Muscle layer of colon (tissue), 2 donors: ENCODE results near the gene CTDNEP1.

ENCODE experiments used
- H3K27ac ChIP-seq: one replicate; pipeline ENCODE4 v1.7.0; 2013; ENCODE audit warnings: low read depth, mild to moderate bottlenecking, low read length, moderate library complexity
- H3K27me3 ChIP-seq, 2 donors: one replicate each; pipeline ENCODE4 v1.7.0; 2013; ENCODE audit warnings: low read length in 2 of 2, mild to moderate bottlenecking in 2 of 2; ENCODE audit not compliant: insufficient read depth in 2 of 2, control insufficient read depth in 1 of 2
- H3K36me3 ChIP-seq: one replicate; pipeline ENCODE4 v1.7.0; 2013; ENCODE audit warnings: mild to moderate bottlenecking, low read length; ENCODE audit not compliant: insufficient read depth
- H3K4me1 ChIP-seq: one replicate; pipeline ENCODE4 v1.7.0; 2013; ENCODE audit warnings: mild to moderate bottlenecking, low read length; ENCODE audit not compliant: insufficient read depth
- H3K4me3 ChIP-seq, 2 donors: one replicate each; pipeline ENCODE4 v1.7.0; 2013; ENCODE audit warnings: low read length in 2 of 2, low read depth in 1 of 2, mild to moderate bottlenecking in 1 of 2, moderate library complexity in 1 of 2
- H3K9ac ChIP-seq: one replicate; pipeline ENCODE4 v1.7.0; 2013; ENCODE audit warnings: low read length
- H3K9me3 ChIP-seq: one replicate; pipeline ENCODE4 v1.7.0; 2013; ENCODE audit warnings: mild to moderate bottlenecking, low read length
- donor health status: abdominal sarcoma.
- donor health status: Adenocarcinoma of cecum.

CTDNEP1 gene

DNA sequence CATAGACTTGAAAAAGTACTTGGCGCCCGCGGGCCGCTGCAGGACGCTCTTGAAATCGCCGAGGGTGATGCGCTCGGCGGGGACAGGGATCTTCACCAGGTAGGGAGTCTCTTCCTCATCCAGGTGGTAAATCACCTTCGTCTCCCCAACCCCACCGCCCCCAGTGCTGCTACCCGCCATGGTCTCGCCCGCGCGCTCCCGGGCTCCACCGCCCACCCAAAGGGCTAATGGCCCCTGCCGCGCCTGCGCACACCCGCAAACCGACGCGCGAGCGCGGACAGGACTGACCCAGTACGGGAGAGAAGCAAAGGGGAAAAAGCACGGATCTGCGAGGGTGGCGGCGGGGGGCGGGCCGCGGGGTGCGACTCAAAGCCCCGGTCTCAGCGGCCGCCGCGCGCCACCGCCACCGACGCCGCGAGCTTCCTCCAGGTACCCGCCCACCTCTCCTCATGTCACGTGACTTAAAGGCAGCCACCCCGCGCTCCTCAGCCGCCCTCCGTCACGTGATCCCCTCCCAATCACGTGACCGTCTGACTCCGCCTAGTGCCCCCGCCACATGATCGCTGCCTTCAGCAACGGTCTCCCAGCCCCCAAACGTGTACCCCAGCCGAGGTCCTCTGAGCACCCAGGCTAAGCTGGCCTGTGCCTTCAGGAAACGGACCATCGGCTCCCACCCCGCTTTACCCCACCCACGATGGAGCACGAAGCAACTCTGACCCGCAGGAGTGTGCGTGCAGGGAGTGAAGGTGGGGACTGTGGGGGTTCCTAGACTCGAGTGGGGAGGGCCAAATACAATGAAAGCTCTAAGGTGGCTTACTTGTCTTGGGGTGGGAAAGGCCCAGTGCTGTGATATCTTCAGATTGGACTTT lies 17.2 kb downstream of the CTDNEP1 start, which contains the start of gene DVL2:
TSS of gene DVL2 (minus strand) at position 435 of the 869 bp plus-strand sequence. CDS start at position 180, 255 bp downstream.
- H3K36me3 ChIP-seq, result peaks cover 35% of the 10 kb centered on the region
- H3K4me3 ChIP-seq, result peak within 1 kb of the TSS; percentile 51 to 75
- no peaks in the 10 kb centered on the region for H3K27me3 ChIP-seq
- H3K4me1 ChIP-seq, result peaks cover 37% of the 10 kb centered on the region
- no peaks in the 10 kb centered on the region for H3K9me3 ChIP-seq
- peak within 1 kb of the TSS; percentile 87 for H3K27ac ChIP-seq
- H3K9ac ChIP-seq, result peak within 1 kb of the TSS; percentile 23

DNA sequence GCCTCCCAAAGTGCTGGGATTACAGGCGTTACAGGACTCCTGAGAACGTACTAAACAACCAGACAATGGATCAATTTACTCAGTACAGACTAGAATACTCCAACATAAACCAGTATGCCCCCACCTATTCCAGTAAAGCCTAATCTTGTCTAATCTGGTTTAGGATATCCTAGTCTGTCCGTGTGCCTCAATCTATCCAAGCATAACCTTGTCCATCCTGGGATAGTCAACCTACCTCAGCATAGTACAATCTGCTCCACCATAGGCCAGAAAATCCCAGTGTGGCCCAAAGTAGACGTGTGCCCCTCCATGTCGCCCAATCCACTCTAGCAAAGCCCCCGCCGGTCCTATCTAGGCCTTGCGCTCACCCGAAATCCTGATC lies 17.8 kb downstream of the CTDNEP1 start:
- H3K4me1 ChIP-seq, result peaks cover 37% of the 10 kb centered on the region
- H3K27ac ChIP-seq, result peak overlapping the region; percentile 87
- H3K9ac ChIP-seq, result peak overlapping the region; percentile 23
- H3K9me3 ChIP-seq, result no peaks in the 10 kb centered on the region
- no peaks in the 10 kb centered on the region for H3K27me3 ChIP-seq
- H3K36me3 ChIP-seq, result peaks cover 41% of the 10 kb centered on the region
- peak overlapping the region; percentile 51 to 75 for H3K4me3 ChIP-seq

DNA sequence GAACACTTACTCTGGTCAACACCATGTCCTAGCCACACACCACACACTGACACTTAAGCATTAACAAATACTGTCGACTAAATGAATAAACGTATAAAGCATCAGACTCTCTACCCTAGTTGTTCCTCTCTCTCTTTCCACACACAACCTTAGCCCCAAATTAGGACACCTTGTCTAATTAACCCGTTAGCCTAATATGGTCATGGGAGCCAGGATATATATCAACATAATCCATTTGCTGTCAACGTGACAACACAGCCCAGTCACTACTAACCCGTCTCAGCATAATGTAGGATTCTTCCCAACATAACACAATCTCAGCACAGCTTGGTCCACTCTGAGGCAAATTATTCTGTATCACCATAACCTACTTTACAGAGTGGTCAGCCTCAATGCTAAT lies 19.4 kb downstream of the CTDNEP1 start:
- no peak overlapping the region for H3K27ac ChIP-seq
- peaks cover 57% of the 10 kb centered on the region for H3K36me3 ChIP-seq
- H3K9ac ChIP-seq, result no peak overlapping the region
- no peaks in the 10 kb centered on the region for H3K27me3 ChIP-seq
- H3K9me3 ChIP-seq, result no peaks in the 10 kb centered on the region
- peaks cover 33% of the 10 kb centered on the region for H3K4me1 ChIP-seq
- H3K4me3 ChIP-seq, result no peak overlapping the region

DNA sequence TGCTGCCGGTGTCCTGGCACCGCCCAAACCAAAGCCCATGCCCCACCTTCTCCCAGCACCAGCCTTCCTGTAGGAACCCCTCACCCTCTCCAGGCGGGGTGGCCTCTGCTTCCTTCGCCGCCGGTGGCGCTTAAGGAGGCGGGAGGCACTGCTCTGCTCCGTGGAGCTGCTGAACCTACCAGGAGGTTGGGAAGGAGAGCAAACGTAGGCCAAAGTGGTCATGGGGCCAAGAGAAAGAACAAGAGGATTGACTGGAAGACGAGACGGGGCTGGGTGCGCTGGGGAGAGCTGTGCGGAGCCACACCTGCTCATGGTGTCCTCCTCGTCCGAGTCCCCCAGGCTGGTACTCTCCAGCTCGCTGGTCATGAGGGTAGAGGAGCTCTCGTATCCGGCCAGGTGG lies 22.0 kb downstream of the CTDNEP1 start:
- H3K36me3 ChIP-seq, result peaks cover 57% of the 10 kb centered on the region

DNA sequence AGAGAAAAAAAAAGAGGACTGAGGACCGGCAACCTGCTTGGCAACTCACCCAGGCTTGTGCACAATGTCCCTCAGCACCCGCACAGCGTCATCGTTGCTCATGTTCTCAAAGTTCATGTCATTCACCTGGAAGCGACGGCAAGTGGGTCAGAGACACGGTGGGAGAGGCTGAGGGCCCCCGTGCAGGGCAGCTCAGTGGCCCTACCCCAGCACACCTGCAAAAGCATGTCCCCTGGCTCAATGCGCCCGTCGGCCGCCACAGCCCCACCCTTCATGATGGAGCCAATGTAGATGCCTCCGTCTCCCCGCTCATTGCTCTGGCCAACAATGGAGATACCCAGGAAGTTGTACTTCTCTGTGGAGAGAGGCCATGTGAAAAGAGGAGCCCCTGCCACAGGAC lies 22.6 kb downstream of the CTDNEP1 start:
- H3K27ac ChIP-seq, result no peak overlapping the region
- H3K4me3 ChIP-seq, result no peak overlapping the region
- no peaks in the 10 kb centered on the region for H3K27me3 ChIP-seq
- peaks cover 19% of the 10 kb centered on the region for H3K4me1 ChIP-seq
- no peaks in the 10 kb centered on the region for H3K9me3 ChIP-seq
- no peak overlapping the region for H3K9ac ChIP-seq
- H3K36me3 ChIP-seq, result peaks cover 60% of the 10 kb centered on the region

More for the DNA sequence above, 22.0 kb downstream of the CTDNEP1 start:
- Histone ChIP-seq H3K27me3 (no peaks in the 10 kb centered on the region), H3K9me3 (no peaks in the 10 kb centered on the region), H3K27ac (no peak overlapping the region), H3K4me1 (peaks cover 19% of the 10 kb centered on the region), H3K9ac (no peak overlapping the region), H3K4me3 (no peak overlapping the region)

DNA sequence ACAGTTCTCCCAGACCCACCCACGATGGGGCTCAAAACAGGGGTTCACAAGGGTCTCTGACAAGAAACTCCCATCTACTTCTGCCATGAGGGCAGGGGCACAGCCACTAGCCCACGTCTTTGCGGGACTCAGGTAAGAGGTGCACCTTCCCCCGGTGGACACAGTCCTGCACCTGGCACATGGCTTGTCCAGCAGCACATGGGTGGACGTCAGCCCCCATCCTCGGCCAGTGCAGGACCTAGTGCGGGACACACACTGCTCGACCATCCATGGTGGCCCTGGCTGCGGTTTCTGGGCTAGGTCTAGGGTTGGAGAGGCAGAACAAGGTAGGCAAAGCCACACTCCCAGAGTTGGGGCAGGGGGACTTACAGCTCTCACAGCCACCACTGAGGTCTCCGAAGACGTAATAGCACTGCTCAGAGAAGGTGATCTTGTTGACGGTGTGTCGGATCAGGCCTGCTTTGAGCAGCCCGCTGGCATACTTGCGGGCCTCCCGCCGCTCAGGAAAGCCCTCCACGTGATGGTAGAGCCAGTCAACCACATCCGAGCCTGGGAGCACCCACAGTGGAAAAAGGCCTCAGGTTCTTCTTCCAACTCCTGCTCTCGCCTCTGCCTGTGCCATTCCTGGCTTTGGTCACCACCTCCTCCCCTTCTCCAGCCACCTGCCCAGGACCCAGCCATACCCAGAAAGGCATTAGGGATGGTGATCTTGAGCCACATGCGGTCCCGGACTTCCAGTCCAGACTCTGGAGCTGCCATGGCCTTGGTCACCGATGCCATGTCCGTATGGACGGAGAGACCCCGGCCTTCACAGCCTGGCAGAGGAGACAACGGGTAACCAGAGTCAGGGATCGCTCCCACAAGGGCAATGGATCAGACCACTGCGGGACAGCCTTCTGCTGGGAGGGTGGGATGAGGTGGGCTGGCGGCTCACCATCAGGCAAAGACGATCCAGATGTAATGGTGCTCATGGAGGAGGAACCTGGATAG lies 24.5 kb downstream of the CTDNEP1 start:
- no peaks in the 10 kb centered on the region for H3K27me3 ChIP-seq
- no peak overlapping the region for H3K9ac ChIP-seq
- no peak overlapping the region for H3K4me3 ChIP-seq
- H3K4me1 ChIP-seq, result peaks cover 5% of the 10 kb centered on the region
- peaks cover 77% of the 10 kb centered on the region for H3K36me3 ChIP-seq
- no peak overlapping the region for H3K27ac ChIP-seq
- no peaks in the 10 kb centered on the region for H3K9me3 ChIP-seq

DNA sequence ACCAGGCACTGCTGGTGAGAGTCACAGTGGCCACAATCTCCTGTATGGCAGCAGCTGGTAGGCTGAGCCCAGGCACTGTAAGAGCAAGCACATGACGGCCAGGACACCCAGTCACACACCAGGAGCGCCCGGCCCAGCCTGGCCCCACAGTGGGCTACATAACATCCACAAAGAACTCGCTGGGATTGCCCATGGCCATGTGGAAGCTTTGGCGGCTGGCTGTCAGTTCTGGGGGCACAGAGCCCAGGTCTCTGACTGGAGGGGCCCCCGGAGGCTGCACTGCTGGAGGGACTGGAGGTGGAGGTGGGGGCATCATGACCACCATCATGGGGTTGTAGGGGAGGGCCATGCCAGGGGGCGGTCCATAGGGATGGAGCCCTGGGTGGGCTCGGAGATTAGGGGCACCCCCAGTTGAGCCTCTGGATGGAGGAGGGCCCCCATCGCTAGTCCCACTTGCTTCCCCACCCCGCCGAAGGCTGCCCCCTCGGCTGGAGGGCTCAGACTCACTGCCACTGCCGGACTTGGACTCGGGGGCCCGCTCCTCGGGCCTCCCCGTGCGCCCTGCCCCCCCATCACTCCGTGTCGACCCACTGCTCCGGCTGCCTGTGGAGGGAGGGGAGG lies 25.7 kb downstream of the CTDNEP1 start:
- peaks cover 86% of the 10 kb centered on the region for H3K36me3 ChIP-seq
- no peaks in the 10 kb centered on the region for H3K9me3 ChIP-seq
- no peaks in the 10 kb centered on the region for H3K27me3 ChIP-seq
- H3K4me1 ChIP-seq, result peaks cover 8% of the 10 kb centered on the region
- no peak overlapping the region for H3K9ac ChIP-seq
- no peak overlapping the region for H3K27ac ChIP-seq
- H3K4me3 ChIP-seq, result no peak overlapping the region

DNA sequence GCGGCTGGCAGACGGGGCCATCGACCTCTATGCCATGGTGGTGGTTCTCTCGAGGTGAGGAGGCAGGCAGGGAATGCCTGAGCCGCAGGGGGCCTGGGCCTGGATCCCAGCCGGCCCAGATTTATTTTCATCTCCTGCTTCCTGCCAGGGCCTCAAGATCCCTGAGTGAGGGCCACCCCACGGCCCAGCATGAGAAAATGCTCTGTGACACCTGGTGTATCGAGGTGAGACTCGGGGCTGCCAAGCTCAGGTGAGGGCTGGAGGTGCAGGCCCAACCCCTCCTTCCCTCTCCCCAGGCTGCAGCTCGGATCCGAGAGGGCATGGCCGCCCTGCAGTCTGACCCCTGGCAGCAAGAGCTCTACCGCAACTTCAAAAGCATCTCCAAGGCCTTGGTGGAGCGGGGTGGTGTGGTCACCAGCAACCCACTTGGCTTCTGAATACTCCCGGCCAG lies 26.8 kb downstream of the CTDNEP1 start:
- peaks cover 14% of the 10 kb centered on the region for H3K4me1 ChIP-seq
- H3K9ac ChIP-seq, result no peak overlapping the region
- H3K9me3 ChIP-seq, result no peaks in the 10 kb centered on the region
- H3K36me3 ChIP-seq, result peaks cover 75% of the 10 kb centered on the region
- no peak overlapping the region for H3K27ac ChIP-seq
- H3K4me3 ChIP-seq, result no peak overlapping the region
- no peaks in the 10 kb centered on the region for H3K27me3 ChIP-seq

DNA sequence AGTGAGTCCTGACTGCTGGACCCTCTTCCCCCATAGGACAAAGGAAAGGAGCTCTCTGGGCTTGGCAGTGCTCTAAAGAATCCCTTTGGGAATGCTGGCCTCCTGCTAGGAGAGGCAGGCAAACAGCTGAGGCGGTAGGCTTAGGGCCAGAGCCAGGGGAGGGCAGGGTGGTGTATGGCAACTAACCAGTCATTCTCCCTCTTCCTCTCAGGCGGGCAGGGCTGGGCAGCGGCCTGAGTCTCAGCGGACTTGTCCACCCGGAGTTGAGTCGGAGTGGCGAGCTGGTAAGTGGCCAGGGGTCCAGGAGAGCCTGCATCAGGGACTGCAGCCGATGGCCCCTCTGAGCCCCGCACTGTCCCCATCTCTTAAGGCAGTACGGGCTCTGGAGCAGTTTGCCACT lies 27.4 kb downstream of the CTDNEP1 start:
- Histone ChIP-seq H3K4me3 (no peak overlapping the region), H3K9me3 (no peaks in the 10 kb centered on the region), H3K4me1 (peaks cover 19% of the 10 kb centered on the region), H3K36me3 (peaks cover 69% of the 10 kb centered on the region), H3K9ac (no peak overlapping the region), H3K27ac (no peak overlapping the region), H3K27me3 (no peaks in the 10 kb centered on the region)

DNA sequence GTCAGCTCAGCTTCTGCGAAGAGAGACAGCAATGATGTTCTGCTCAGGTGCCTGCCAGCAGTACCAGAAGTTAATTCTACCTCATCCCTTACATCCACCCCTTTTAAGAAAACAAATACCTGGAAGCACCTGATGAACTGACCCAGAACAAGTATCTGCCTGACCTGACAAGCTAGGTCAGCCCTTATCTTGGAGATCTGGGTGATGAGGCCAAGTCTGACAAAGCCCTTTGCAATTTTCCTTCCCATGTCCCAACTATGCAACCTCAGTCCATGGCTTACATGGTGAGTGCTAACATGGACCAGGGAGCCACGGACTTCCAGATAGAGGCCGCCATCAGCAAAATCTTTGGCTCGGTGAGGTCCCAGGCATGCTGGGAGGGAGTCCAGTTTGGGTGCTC lies 28.2 kb downstream of the CTDNEP1 start:
- Histone ChIP-seq H3K4me1 (peaks cover 24% of the 10 kb centered on the region), H3K27me3 (no peaks in the 10 kb centered on the region), H3K9me3 (no peaks in the 10 kb centered on the region), H3K27ac (no peak overlapping the region), H3K9ac (no peak overlapping the region), H3K4me3 (no peak overlapping the region), H3K36me3 (peaks cover 62% of the 10 kb centered on the region)

DNA sequence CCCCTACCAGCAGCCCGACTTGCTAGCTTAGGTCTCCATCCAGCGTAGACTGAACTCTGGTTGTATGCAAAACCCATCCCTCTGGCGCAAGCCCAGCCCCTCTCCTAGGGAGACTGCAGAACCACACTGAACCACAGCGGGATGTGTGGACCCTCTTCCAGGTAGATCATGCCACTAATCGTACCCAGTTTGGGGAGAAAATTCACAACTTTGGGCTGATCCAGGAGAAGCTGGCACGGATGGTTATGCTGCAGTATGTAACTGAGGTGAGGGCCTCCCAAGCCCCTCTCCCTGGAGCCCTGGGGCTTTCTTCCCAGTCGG lies 28.6 kb downstream of the CTDNEP1 start:
- Histone ChIP-seq H3K36me3 (peaks cover 57% of the 10 kb centered on the region), H3K27ac (no peak overlapping the region), H3K9ac (no peak overlapping the region), H3K4me3 (no peak overlapping the region), H3K27me3 (no peaks in the 10 kb centered on the region), H3K4me1 (peaks cover 29% of the 10 kb centered on the region), H3K9me3 (no peaks in the 10 kb centered on the region)
